Measurements from ENCODE around the gene CCDC85B. TPM values are rescaled to one million over a fixed set of nuclear protein-coding genes. Genes with fewer than 3 reads are reported as not detected.

The CCDC85B gene
- total and polyA plus RNA-seq, 2 experiments from 2014 or later = 15.1 to 41.6 TPM

DNA sequence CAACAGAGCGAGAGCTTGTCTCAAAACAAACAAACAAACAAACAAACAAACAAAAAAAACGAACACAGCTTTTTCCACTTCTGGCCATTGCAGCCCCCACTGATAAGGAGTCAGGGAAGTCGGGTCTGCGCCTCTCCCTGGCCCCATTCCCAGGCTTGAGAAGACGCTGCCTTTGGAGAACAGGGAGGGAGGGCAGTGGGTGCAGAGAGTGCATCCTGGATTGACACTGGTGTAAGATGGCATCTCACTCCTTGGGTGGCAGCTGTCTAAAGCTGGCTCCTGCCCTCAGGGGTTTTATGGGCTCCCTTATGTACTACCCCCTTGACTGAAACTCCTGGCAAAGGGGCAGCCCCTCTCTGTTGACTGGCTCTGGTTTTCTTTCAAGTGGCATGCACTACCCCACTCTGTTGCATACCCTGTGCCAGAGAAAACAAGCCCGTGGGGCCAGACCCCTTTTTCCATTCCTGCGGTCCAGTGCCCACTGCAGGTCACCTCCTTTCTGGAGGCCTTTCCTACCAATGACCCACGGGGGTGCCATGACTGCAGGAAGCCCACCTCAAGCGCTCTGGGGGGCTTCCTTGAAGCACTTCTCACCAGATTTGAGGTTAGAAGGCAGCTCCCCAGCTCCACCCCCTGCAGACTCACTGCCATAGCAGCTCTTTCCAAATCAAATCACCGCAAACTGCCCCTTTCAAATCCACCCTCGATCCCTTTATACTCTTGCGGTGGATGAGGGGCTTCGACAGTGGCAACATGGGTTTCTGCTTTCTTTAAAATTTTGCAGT lies 41.5 kb downstream of the CCDC85B start:
- no peaks in the 10 kb centered on the region for H3K27me3 ChIP-seq
- 69% methylated on average over 13 of the region's 13 CpGs for WGBS (ENCODE audit: low lambda C conversion rate, missing lambda C conversion rate)
- no peak overlapping the region for H3K27ac ChIP-seq
- H4K20me1 ChIP-seq (ENCODE audit: insufficient read depth, poor library complexity, severe bottlenecking) = no peaks in the 10 kb centered on the region
- no peak for DNase-seq (ENCODE audit: low spot score)
- no peaks in the 10 kb centered on the region for H3K9me3 ChIP-seq (ENCODE audit: low read depth)
- no peaks in the 10 kb centered on the region for H3K36me3 ChIP-seq (replicated peaks; ENCODE audit: insufficient read depth, low read depth)
- H3K4me3 ChIP-seq = no peak overlapping the region
- no peaks in the 10 kb centered on the region for H3K4me1 ChIP-seq (ENCODE audit: insufficient read depth)
- H3K79me2 ChIP-seq = no peaks in the 10 kb centered on the region
- TF ChIP-seq EZH2phosphoT487 (IDR thresholded peaks at IDR 0.05; ENCODE audit: low read depth, severe bottlenecking, unreplicated experiment) (no peak), EZH2 (IDR thresholded peaks at IDR 0.05; ENCODE audit: borderline replicate concordance) (no peak)
- TF ChIP-seq, protein P1, sequence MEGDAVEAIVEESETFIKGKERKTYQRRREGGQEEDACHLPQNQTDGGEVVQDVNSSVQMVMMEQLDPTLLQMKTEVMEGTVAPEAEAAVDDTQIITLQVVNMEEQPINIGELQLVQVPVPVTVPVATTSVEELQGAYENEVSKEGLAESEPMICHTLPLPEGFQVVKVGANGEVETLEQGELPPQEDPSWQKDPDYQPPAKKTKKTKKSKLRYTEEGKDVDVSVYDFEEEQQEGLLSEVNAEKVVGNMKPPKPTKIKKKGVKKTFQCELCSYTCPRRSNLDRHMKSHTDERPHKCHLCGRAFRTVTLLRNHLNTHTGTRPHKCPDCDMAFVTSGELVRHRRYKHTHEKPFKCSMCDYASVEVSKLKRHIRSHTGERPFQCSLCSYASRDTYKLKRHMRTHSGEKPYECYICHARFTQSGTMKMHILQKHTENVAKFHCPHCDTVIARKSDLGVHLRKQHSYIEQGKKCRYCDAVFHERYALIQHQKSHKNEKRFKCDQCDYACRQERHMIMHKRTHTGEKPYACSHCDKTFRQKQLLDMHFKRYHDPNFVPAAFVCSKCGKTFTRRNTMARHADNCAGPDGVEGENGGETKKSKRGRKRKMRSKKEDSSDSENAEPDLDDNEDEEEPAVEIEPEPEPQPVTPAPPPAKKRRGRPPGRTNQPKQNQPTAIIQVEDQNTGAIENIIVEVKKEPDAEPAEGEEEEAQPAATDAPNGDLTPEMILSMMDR (IDR thresholded peaks at IDR 0.05; ENCODE audit: poor library complexity) = no peak
- H2AFZ ChIP-seq = no peak overlapping the region
- H3K9me2 ChIP-seq (replicated peaks; ENCODE audit: insufficient read depth) = no peaks in the 10 kb centered on the region
- H3K4me2 ChIP-seq = no peak overlapping the region

DNA sequence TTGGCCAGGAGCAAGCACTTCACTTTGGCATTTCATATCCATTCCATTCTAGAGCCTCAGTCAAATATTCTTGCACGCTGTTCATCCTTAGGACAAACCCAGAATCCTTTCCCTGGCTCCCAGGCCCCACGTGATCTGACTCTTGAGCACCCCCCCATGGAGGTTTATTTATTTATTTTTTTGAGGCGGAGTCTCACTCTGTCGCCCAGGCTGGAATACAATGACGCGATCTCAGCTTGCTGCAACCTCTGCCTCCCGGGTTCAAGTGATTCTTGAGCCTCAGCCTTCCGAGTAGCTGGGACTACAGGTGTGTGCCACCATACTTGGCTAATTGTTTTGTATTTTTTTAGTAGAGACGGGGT lies 42.1 kb downstream of the CCDC85B start:
- H3K4me2 ChIP-seq = no peak overlapping the region
- WGBS (ENCODE audit: low lambda C conversion rate, missing lambda C conversion rate) = 44% methylated on average over 9 of the region's 9 CpGs
- no peaks in the 10 kb centered on the region for H3K79me2 ChIP-seq
- H3K4me1 ChIP-seq (ENCODE audit: insufficient read depth) = no peaks in the 10 kb centered on the region
- no peak overlapping the region for H3K27ac ChIP-seq
- H4K20me1 ChIP-seq (ENCODE audit: insufficient read depth, poor library complexity, severe bottlenecking) = no peaks in the 10 kb centered on the region
- TF ChIP-seq EZH2 (IDR thresholded peaks at IDR 0.05; ENCODE audit: borderline replicate concordance) = no peak
- TF ChIP-seq, protein P1 (IDR thresholded peaks at IDR 0.05; ENCODE audit: poor library complexity) = no peak
- no peak for TF ChIP-seq EZH2phosphoT487 (IDR thresholded peaks at IDR 0.05; ENCODE audit: low read depth, severe bottlenecking, unreplicated experiment)
- peaks cover 2% of the 10 kb centered on the region for H3K27me3 ChIP-seq
- no peak overlapping the region for H2AFZ ChIP-seq
- H3K9me2 ChIP-seq (replicated peaks; ENCODE audit: insufficient read depth) = no peaks in the 10 kb centered on the region
- no peak for DNase-seq (ENCODE audit: low spot score)
- H3K9me3 ChIP-seq (ENCODE audit: low read depth) = no peaks in the 10 kb centered on the region
- H3K4me3 ChIP-seq = no peak overlapping the region
- H3K36me3 ChIP-seq (replicated peaks; ENCODE audit: insufficient read depth, low read depth) = no peaks in the 10 kb centered on the region

DNA sequence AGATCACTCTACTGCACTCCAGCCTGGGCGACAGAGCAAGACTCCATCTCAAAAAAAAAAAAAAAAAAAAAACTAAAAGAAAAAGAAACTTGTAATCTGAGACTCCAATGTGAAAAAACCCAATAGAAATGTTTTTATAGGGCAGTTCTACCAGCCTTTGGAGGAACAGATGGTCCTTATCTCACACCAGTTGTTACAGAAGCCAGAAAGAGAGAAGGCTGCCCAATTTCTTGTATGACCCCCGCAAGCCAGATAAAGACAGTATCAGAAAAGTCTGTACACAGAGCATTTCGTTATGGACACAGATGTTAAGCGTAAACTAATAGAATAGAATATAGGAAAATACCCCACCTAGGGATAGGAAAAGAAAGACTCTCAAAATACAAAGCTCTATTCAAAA lies 43.5 kb downstream of the CCDC85B start:
- H3K79me2 ChIP-seq = no peaks in the 10 kb centered on the region
- no peak for DNase-seq (ENCODE audit: low spot score)
- 61% methylated on average over 4 of the region's 4 CpGs for WGBS (ENCODE audit: low lambda C conversion rate, missing lambda C conversion rate)

DNA sequence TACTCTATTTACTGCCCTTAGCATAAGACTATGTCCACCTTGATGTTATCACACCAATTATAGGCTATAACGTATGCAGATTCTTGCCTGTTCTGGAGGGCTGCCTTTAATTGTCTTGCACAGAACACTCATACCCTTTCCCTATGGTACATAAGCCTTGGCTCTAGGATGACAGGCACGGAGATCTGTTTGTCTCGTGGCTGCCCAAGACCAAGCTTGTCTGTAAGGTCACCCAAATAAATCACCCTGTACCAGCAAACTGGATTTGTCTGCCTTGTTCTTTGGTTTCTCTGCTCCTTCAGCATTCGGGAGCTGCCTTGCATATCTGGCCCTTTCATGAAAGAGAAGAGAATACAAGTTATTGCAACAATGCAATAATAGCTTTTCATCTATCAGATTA lies 47.3 kb downstream of the CCDC85B start:
- no peaks in the 10 kb centered on the region for H3K36me3 ChIP-seq (replicated peaks; ENCODE audit: insufficient read depth, low read depth)

More for the DNA sequence above, 43.5 kb downstream of the CCDC85B start:
- Histone ChIP-seq H3K27ac (no peak overlapping the region), H3K9me3 (ENCODE audit: low read depth) (no peaks in the 10 kb centered on the region), H3K4me2 (no peak overlapping the region), H3K27me3 (peaks cover 9% of the 10 kb centered on the region), H3K36me3 (replicated peaks; ENCODE audit: insufficient read depth, low read depth) (no peaks in the 10 kb centered on the region), H3K9me2 (replicated peaks; ENCODE audit: insufficient read depth) (no peaks in the 10 kb centered on the region), H3K4me3 (no peak overlapping the region), H2AFZ (no peak overlapping the region), H3K4me1 (ENCODE audit: insufficient read depth) (no peaks in the 10 kb centered on the region), H4K20me1 (ENCODE audit: insufficient read depth, poor library complexity, severe bottlenecking) (no peaks in the 10 kb centered on the region)
- TF ChIP-seq EZH2phosphoT487 (IDR thresholded peaks at IDR 0.05; ENCODE audit: low read depth, severe bottlenecking, unreplicated experiment) = no peak
- no peak for TF ChIP-seq EZH2 (IDR thresholded peaks at IDR 0.05; ENCODE audit: borderline replicate concordance)

More for the DNA sequence above, 47.3 kb downstream of the CCDC85B start:
- Histone ChIP-seq H3K9me3 (ENCODE audit: low read depth) (no peaks in the 10 kb centered on the region), H3K27me3 (peaks cover 9% of the 10 kb centered on the region), H3K4me3 (no peak overlapping the region), H3K4me2 (no peak overlapping the region), H2AFZ (no peak overlapping the region), H3K79me2 (no peaks in the 10 kb centered on the region), H3K9me2 (replicated peaks; ENCODE audit: insufficient read depth) (no peaks in the 10 kb centered on the region), H4K20me1 (ENCODE audit: insufficient read depth, poor library complexity, severe bottlenecking) (no peaks in the 10 kb centered on the region), H3K27ac (no peak overlapping the region), H3K4me1 (ENCODE audit: insufficient read depth) (no peaks in the 10 kb centered on the region)
- no peak for DNase-seq (ENCODE audit: low spot score)
- WGBS (ENCODE audit: low lambda C conversion rate, missing lambda C conversion rate) = 53% methylated on average over 4 of the region's 4 CpGs
- TF ChIP-seq EZH2phosphoT487 (IDR thresholded peaks at IDR 0.05; ENCODE audit: low read depth, severe bottlenecking, unreplicated experiment) (no peak), EZH2 (IDR thresholded peaks at IDR 0.05; ENCODE audit: borderline replicate concordance) (no peak)
- TF ChIP-seq, protein P1 (IDR thresholded peaks at IDR 0.05; ENCODE audit: poor library complexity) = no peak
